Skeletal muscle tissue (tissue), 4 donors: ENCODE results near the gene MOV10L1. TPM values are rescaled to one million over a fixed set of nuclear protein-coding genes. Genes with fewer than 3 reads are reported as not detected.
"Not testable (repeated sequence)": the region's sequence is repeated elsewhere in the genome, so short reads cannot be mapped to it uniquely, and the experiment has no call there.

Experiments used
- H3K27ac ChIP-seq: one replicate; pipeline ENCODE4 v1.7.0; 2013; ENCODE audit warnings: mild to moderate bottlenecking, low read depth, low read length, inconsistent platforms
- H3K27me3 ChIP-seq, 3 donors: one replicate each; pipeline ENCODE4 v1.7.0; 2013; ENCODE audit warnings: low read length in 3 of 3; ENCODE audit not compliant: control insufficient read depth in 3 of 3, insufficient read depth in 3 of 3
- H3K36me3 ChIP-seq, 3 donors: one replicate each; pipeline ENCODE4 v1.7.0; 2013; ENCODE audit warnings: low read length in 3 of 3; ENCODE audit not compliant: control insufficient read depth in 3 of 3, insufficient read depth in 3 of 3
- H3K4me1 ChIP-seq, 3 donors: one replicate each; pipeline ENCODE4 v1.7.0; 2013; ENCODE audit warnings: low read length in 3 of 3, mild to moderate bottlenecking in 3 of 3; ENCODE audit not compliant: control insufficient read depth in 3 of 3, insufficient read depth in 3 of 3
- H3K4me3 ChIP-seq, 3 donors: one replicate each; pipeline ENCODE4 v1.7.0; 2013; ENCODE audit warnings: low read length in 3 of 3
- H3K9ac ChIP-seq, 3 donors: one replicate each; pipeline ENCODE4 v1.7.0; 2013; ENCODE audit warnings: low read length in 3 of 3, mild to moderate bottlenecking in 3 of 3, moderate library complexity in 2 of 3, low read depth in 1 of 3
- H3K9me3 ChIP-seq, 3 donors: one replicate each; pipeline ENCODE4 v1.7.0; 2013; ENCODE audit warnings: low read length in 3 of 3; ENCODE audit not compliant: control insufficient read depth in 3 of 3
- total RNA-seq: library from RNA; depleted of rRNA; stranded (reverse); fragments of >200 nt; gene quantifications from one replicate; pipeline ENCODE4 v1.2.3, GENCODE V29; 2014
- donor health status: Osteomylitis.

Gene MOV10L1
- total RNA-seq, 1 donor from 2014 or later: 2.1 TPM

DNA sequence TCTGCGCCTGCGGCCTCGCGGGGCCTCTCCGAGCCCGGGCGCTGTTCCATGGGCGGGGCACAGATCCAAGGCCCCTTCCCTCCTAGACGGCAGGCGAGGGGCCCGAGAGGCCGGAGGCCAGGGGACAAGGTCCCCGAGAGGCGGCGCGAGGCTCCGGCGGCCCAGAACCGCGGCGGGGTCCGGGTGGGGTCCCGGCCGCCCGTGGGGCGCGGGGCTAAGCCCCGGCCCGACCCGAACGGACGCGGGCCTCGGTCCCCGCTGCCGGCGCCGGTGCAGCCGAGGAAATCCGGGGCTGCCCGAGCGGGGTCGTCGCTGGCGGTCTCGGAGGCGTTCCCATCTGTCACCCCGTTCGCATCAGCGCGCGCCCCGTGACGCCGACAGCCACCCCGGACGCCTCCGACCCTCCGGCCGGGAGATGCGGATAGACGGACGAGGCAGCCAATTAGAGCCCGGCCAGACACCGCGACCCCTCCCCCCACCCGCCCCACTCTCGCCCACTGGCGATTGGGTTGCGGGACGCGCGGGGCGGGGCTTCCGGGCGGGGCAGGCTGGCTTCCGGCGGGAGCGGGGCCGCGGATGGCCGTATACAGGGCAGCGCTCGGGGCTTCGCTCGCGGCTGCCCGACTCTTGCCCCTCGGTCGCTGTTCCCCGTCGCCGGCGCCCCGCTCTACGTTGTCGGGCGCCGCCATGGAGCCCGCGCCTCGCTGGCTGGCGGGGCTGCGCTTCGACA, 110.8 kb downstream of the MOV10L1 start, which contains the start of gene SELENOO:
Gene SELENOO (plus strand): TSS at position 551 of the 730 bp plus-strand sequence. CDS start 26 bp downstream, at position 577.
- H3K27ac ChIP-seq: no peak within 1 kb of the TSS
- H3K4me3 ChIP-seq: peak within 1 kb of the TSS; percentile 70 to 81 (median 81)
- peaks cover 19 to 29% (median 22%) of the 10 kb centered on the region in 3 donors for H3K4me1 ChIP-seq
- H3K9me3 ChIP-seq: no peaks in the 10 kb centered on the region
- peak within 1 kb of the TSS; percentile 72 to 85 (median 81) for H3K9ac ChIP-seq
- no peaks in the 10 kb centered on the region for H3K27me3 ChIP-seq
- H3K36me3 ChIP-seq: peaks cover 5 to 12% (median 9%) of the 10 kb centered on the region in 3 donors

DNA sequence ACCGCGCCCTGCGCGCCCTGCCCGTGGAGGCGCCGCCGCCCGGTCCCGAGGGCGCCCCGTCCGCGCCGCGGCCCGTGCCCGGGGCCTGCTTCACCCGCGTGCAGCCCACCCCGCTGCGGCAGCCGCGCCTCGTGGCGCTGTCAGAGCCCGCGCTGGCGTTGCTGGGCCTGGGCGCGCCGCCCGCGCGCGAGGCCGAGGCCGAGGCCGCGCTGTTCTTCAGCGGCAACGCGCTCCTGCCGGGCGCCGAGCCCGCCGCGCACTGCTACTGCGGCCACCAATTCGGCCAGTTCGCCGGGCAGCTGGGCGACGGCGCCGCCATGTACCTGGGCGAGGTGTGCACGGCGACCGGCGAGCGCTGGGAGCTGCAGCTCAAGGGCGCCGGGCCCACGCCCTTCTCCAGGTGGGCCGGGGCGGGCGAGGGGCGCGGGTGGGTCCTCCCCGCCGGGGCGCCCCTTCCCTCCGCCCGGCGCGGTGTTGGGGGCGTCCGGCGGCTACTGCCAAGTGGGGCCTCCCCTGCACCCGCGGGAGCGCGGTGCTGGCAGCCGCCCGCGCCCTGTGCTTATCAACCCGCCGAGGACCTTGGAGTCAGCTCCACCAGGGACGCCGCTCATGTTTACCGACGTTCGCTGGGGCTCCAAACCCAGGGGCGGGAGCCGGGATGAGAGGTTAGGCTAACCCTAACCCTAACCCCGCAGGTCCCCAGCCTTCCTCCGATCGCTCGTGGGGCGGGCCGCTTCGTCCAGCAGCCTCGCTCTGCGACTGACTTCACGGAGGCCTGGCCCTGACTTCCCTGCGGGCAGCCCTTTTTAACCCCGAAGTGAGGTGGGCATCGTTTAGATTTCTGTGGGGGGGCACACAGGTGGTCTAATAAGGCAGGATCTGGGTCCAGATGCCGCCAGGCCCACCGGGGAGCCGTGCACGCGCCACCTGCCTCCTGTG, 111.7 kb downstream of the MOV10L1 start:
- H3K9ac ChIP-seq: peak overlapping the region; percentile 72 to 85 (median 81)
- H3K4me1 ChIP-seq: peaks cover 28 to 37% (median 31%) of the 10 kb centered on the region in 3 donors
- H3K4me3 ChIP-seq: peak overlapping the region; percentile 70 to 81 (median 77)
- no peak overlapping the region for H3K27ac ChIP-seq
- no peaks in the 10 kb centered on the region for H3K27me3 ChIP-seq
- H3K36me3 ChIP-seq: peaks cover 12 to 15% (median 14%) of the 10 kb centered on the region in 3 donors
- no peaks in the 10 kb centered on the region for H3K9me3 ChIP-seq

DNA sequence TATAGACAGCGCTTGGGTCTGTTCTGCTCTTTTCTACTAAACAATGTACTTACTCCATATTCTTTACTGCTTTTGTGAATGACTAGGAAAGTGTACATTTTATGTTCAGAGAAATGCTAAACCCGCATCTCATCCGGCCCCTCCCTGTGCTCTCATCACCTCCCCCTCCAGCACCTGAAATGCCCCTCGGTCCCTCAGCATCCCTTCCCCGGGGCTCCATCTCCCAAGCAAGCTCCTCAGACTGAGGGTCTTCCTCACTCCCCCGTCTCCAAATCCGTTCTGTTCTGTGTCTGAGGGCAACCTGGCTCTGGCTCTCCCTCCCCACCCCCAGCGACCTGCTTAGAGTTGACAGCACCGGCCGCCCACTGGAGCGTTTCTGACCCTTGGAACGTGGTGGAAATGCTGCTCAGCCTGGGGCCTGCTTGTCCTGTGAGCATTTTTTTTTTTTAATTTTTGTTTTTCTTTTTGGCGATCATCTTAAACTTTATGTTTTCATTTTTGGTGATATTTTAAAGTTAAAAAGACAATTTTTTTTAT, 112.4 kb downstream of the MOV10L1 start:
- peaks cover 33 to 44% (median 36%) of the 10 kb centered on the region in 3 donors for H3K4me1 ChIP-seq
- peak overlapping the region; percentile 72 to 85 (median 81) for H3K9ac ChIP-seq
- H3K27ac ChIP-seq: no peak overlapping the region
- H3K27me3 ChIP-seq: no peaks in the 10 kb centered on the region
- H3K36me3 ChIP-seq: peaks cover 12 to 20% (median 12%) of the 10 kb centered on the region in 3 donors
- peak overlapping the region; percentile 70 to 81 (median 77) for H3K4me3 ChIP-seq
- no peaks in the 10 kb centered on the region for H3K9me3 ChIP-seq

DNA sequence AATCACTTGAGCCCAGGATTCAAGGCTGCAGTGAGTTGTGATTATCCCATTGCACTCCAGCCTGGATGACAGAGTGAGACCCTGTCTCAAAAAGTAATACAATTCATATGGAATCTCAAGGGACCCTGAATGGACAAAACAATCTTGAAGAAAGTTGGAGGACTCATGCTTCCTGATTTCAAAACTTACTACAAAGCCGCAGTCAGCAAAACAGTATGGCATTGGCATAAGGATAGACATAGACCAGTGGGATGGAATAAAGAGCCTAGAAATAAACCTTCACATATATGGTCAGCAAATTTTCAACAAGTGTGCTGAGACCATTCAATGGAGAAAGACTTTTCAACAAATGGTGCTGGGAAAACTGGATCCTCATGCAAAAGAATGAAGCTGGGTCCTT, 113.5 kb downstream of the MOV10L1 start:
- Histone ChIP-seq H3K27ac (no peak overlapping the region), H3K9ac (no peak overlapping the region), H3K4me1 (peaks cover 36 to 50% (median 44%) of the 10 kb centered on the region in 3 donors), H3K27me3 (no peaks in the 10 kb centered on the region), H3K9me3 (no peaks in the 10 kb centered on the region), H3K36me3 (peaks cover 15 to 24% (median 18%) of the 10 kb centered on the region in 3 donors), H3K4me3 (no peak overlapping the region)

DNA sequence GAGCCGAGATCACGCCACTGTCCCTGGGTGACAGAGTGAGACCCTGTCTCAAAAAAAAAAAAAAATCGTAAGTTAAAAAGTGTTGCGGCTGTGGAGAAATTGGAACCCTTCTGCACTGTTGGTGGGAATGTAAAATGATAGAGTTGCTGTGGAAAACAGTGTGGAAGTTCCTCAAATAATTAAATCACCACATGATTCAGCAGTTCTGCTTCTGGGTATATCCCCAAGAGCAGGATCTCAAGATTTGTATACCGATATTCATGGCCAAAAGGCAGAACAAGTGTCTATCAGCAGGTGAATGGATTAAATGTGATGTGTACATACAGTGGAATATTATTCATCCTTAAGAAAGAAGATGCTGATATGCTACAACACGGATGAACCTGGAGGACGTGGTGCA, 114.8 kb downstream of the MOV10L1 start:
- Histone ChIP-seq H3K4me1 (peaks cover 34 to 50% (median 49%) of the 10 kb centered on the region in 3 donors), H3K27ac (no peak overlapping the region), H3K9me3 (no peaks in the 10 kb centered on the region), H3K36me3 (peaks cover 20 to 31% (median 22%) of the 10 kb centered on the region in 3 donors), H3K9ac (no peak overlapping the region), H3K4me3 (no peak overlapping the region), H3K27me3 (no peaks in the 10 kb centered on the region)

DNA sequence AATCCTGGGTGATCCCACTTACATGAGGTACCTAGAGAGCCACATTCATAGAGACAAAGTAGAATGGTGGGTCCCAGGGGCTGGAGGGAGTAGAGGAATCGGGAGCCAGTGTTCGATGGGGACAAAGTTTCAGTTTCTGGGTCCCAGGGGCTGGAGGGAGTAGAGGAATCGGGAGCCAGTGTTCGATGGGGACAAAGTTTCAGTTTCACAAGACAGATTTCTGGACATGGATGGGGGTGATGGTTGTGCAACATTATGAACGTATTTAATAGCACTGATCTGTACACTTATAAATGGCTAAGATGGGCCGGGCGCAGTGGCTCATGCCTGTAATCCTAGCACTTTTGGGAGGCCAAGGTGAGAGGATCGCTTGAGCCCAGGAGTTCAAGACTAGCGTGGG, 115.2 kb downstream of the MOV10L1 start:
- H3K4me3 ChIP-seq, H3K27ac ChIP-seq, H3K9ac ChIP-seq, H3K27me3 ChIP-seq, H3K9me3 ChIP-seq: not testable (repeated sequence)
- Histone ChIP-seq H3K36me3 (peaks cover 22 to 32% (median 23%) of the 10 kb centered on the region in 3 donors), H3K4me1 (peaks cover 30 to 46% (median 45%) of the 10 kb centered on the region in 3 donors)

DNA sequence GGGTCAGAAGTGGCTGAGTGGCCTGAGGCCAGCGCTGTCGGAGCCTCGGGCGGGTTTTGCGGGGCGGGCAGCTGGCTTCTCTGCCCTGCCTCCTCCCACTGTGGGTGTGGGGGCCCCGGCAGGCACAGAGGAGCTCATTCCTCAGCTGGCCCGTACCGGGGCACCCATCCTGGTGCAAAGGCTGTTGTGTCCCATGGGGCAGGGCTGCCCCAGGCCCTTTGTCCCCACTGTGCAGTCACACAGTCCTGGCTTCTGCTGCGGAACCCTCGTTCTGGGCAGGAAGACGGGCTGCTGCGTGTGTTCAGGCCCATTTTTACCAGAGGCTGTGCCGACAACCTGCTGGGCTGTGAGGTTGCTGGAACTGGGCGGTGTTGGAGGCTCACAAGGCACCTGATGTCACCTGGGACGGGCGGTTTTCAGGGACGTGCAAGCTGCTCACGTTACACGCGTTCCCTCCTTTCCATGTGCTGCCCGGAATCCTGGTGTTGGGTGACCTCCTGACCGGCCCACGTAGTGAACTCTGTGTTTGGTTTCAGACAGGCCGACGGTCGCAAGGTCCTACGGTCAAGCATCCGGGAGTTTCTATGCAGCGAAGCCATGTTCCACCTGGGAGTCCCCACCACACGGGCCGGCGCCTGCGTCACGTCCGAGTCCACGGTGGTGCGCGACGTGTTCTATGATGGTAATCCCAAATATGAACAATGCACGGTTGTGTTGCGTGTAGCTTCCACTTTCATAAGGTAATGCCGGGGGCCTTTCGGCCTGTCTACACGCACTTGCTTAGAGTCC, 116.2 kb downstream of the MOV10L1 start:
- peaks cover 27 to 44% (median 43%) of the 10 kb centered on the region in 3 donors for H3K4me1 ChIP-seq
- peak overlapping the region in 1 of 3 donors; percentile 57 for H3K9ac ChIP-seq
- H3K9me3 ChIP-seq: no peaks in the 10 kb centered on the region
- no peaks in the 10 kb centered on the region for H3K27me3 ChIP-seq
- peaks cover 30 to 42% (median 32%) of the 10 kb centered on the region in 3 donors for H3K36me3 ChIP-seq
- H3K4me3 ChIP-seq: no peak overlapping the region
- H3K27ac ChIP-seq: no peak overlapping the region

DNA sequence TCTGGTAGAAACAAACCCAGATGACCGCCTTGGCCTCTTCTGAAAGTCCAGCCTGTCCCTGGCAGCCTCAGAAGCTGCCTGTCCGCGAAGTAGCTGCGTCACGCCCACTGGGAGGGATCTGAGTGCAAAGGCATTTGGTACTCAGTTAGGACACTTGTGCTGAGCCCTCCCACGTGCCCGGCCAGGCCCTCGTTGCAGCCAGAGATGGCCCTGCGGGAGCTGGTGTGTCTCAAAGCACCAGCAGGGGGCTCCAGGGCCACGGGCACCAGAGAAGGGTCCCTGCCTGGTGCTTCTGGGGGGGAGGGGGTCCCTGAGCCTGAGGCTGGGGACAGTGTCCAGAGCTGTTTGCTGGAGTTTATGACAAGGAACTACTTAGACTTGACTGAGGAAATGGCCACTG, 116.8 kb downstream of the MOV10L1 start:
- Histone ChIP-seq H3K36me3 (peaks cover 35 to 48% (median 36%) of the 10 kb centered on the region in 3 donors), H3K27ac (no peak overlapping the region), H3K9me3 (no peaks in the 10 kb centered on the region), H3K4me3 (no peak overlapping the region), H3K9ac (peak overlapping the region in 1 of 3 donors; percentile 57), H3K27me3 (no peaks in the 10 kb centered on the region), H3K4me1 (peaks cover 26 to 43% (median 42%) of the 10 kb centered on the region in 3 donors)
